ENCODE data around the gene LIPJ. TPM values are rescaled to one million over a fixed set of nuclear protein-coding genes. Genes with fewer than 3 reads are reported as not detected.

LIPJ gene
- total RNA-seq, 1 experiment from 2014 or later, result not detected

DNA sequence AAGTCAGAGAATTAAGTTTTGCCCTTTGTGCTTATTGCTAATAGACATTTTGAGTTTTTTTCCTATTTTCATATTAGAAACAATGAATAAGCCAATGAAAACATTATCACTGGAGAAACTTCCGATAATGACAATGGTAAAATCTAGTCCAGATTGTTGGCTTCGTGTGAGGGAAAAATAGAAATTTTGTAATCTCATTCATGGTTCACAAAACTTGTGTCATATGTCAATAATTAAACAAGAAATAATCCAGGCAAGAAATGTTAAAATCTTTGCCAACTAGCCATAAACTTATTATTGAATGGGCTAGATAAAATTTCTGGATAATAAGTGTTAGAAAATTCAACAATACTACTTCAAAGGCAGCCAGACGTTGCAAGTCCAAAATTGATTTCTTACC, 40.1 kb upstream of the LIPJ start:
- no peak overlapping the region for H3K27ac ChIP-seq (ENCODE audit: insufficient read length, low read depth, low read length)
- no peak overlapping the region for H2AK5ac ChIP-seq (ENCODE audit: insufficient read length, low read length)
- H2AFZ ChIP-seq (ENCODE audit: low read length), result no peak overlapping the region
- no peak overlapping the region for H3K27ac Mint-ChIP-seq
- no peak overlapping the region for H3K23ac ChIP-seq (ENCODE audit: insufficient read length, low read depth, low read length)
- H4K20me1 ChIP-seq (ENCODE audit: control insufficient read depth, insufficient read depth, insufficient read length), result no peaks in the 10 kb centered on the region
- H2BK15ac ChIP-seq (ENCODE audit: low read depth, low read length), result no peak overlapping the region
- no peaks in the 10 kb centered on the region for H3K79me2 ChIP-seq (ENCODE audit: insufficient read depth, low read length)
- H3K4me3 Mint-ChIP-seq, result no peak overlapping the region
- H3K4me2 ChIP-seq (ENCODE audit: insufficient read depth, insufficient read length, low read length), result no peak overlapping the region
- WGBS (ENCODE audit: extremely low coverage, insufficient read length, low lambda C conversion rate), result no CpG with 5 or more reads among the region's 3 CpGs
- H3K18ac ChIP-seq (ENCODE audit: insufficient read length, low read depth, low read length), result no peak overlapping the region
- no peaks in the 10 kb centered on the region for H3K9me3 ChIP-seq (ENCODE audit: control insufficient read depth, low read depth, low read length)
- H3K23me2 ChIP-seq (ENCODE audit: insufficient read length, low read depth, low read length, poor library complexity, severe bottlenecking), result no peaks in the 10 kb centered on the region
- no peaks in the 10 kb centered on the region for H3K27me3 ChIP-seq (ENCODE audit: insufficient read depth, low read length)
- no peak overlapping the region for H4K91ac ChIP-seq (ENCODE audit: insufficient read length, low read depth, low read length)
- no peak overlapping the region for H3K56ac ChIP-seq (ENCODE audit: insufficient read length, low read depth, low read length)
- H3K4me1 Mint-ChIP-seq, result peaks cover 5 to 8% of the 10 kb centered on the region in 2 experiments
- H3K9ac ChIP-seq (ENCODE audit: extremely low read depth, insufficient read length, low read length), result no peak overlapping the region
- H3K27me3 Mint-ChIP-seq (ENCODE audit: low read depth), result no peaks in the 10 kb centered on the region
- H2BK20ac ChIP-seq (ENCODE audit: low read depth, low read length, poor library complexity, severe bottlenecking), result no peak overlapping the region
- H3K9me3 Mint-ChIP-seq, result no peaks in the 10 kb centered on the region
- H2BK12ac ChIP-seq (ENCODE audit: insufficient read length, low read depth, low read length), result no peak overlapping the region
- H3K4ac ChIP-seq (ENCODE audit: low read depth, low read length), result no peak overlapping the region
- no peak overlapping the region for H3K14ac ChIP-seq (ENCODE audit: insufficient read depth, low read length)
- no peak overlapping the region for H4K5ac ChIP-seq (ENCODE audit: insufficient read length, low read depth, low read length)
- H2BK120ac ChIP-seq (ENCODE audit: low read depth, low read length, poor library complexity, severe bottlenecking), result no peak overlapping the region
- H3K36me3 Mint-ChIP-seq (ENCODE audit: insufficient read depth in 1 of 3, low read depth in 3 of 3), result no peaks in the 10 kb centered on the region; a peak in 1 of 7 replicates
- TF ChIP-seq, protein P1, sequence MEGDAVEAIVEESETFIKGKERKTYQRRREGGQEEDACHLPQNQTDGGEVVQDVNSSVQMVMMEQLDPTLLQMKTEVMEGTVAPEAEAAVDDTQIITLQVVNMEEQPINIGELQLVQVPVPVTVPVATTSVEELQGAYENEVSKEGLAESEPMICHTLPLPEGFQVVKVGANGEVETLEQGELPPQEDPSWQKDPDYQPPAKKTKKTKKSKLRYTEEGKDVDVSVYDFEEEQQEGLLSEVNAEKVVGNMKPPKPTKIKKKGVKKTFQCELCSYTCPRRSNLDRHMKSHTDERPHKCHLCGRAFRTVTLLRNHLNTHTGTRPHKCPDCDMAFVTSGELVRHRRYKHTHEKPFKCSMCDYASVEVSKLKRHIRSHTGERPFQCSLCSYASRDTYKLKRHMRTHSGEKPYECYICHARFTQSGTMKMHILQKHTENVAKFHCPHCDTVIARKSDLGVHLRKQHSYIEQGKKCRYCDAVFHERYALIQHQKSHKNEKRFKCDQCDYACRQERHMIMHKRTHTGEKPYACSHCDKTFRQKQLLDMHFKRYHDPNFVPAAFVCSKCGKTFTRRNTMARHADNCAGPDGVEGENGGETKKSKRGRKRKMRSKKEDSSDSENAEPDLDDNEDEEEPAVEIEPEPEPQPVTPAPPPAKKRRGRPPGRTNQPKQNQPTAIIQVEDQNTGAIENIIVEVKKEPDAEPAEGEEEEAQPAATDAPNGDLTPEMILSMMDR (conservative IDR thresholded peaks at IDR 0.05), result no peak
- H3K4me1 ChIP-seq (ENCODE audit: insufficient read depth, low read length), result no peaks in the 10 kb centered on the region
- no peak overlapping the region for H4K8ac ChIP-seq (replicated peaks; ENCODE audit: insufficient read length, low read depth, low read length)
- H3K79me1 ChIP-seq (ENCODE audit: insufficient read depth, low read depth, low read length, poor library complexity, severe bottlenecking), result no peaks in the 10 kb centered on the region
- no peak overlapping the region for H3T11ph ChIP-seq (ENCODE audit: low read length)
- no peak overlapping the region for H2BK5ac ChIP-seq (ENCODE audit: insufficient read length, low read length)
- DNase-seq, result no peak
